Measurements from ENCODE around the gene TNS3. TPM values are rescaled to one million over a fixed set of nuclear protein-coding genes. Genes with fewer than 3 reads are reported as not detected.
A peak's percentile ranks its signal among the peaks of the same experiment; 100 is the strongest.

The TNS3 gene
- total RNA-seq, 1 donor from 2014 or later: 40.8 TPM

DNA sequence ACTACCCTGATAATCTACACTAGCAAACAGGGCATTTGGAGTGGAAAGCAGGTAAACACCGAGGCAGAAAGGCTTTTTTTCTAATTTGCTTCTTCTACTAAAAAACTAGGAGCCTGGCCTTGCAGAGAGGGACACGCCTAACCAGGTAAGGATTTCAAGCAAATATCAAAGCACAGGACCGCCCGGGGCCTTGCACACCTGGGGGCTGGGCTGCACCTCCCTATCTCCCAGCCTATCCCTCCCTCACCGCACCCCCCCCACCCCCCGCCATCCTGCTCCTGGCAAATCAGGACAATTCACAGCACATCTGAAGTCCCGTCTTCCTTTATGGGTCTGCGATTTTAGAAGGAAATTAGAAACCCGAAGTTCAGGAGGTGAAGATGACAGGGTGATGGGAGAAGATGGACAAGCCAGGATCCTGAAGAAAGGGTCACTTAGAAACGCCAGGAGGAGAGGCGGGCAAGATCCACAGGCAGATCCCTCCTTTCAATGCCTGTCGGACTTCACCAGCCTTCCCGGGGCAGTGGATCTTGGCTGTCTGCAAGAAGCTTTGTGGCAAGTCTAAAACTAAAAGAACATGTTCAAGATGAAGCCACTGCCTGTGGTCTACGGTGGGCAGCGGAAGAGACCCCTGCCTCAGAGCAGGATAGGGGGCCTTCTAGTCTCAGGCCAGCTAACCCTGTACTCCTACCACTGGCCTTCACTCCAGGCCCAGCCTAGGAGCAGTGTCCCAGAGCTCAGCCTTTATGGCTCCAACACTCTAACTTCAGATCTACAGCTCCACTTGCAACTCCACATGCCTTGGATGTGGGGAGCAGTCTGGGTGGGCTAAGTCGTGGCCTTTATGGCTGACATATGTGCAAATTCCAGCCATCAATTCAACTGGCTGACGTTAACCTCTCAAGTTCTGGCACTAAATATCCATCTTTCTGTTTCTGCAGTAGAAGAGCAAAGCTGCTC lies 43.9 kb downstream of the TNS3 start:
- no peak for DNase-seq (ENCODE audit: low read depth)
- TF ChIP-seq, protein P1, sequence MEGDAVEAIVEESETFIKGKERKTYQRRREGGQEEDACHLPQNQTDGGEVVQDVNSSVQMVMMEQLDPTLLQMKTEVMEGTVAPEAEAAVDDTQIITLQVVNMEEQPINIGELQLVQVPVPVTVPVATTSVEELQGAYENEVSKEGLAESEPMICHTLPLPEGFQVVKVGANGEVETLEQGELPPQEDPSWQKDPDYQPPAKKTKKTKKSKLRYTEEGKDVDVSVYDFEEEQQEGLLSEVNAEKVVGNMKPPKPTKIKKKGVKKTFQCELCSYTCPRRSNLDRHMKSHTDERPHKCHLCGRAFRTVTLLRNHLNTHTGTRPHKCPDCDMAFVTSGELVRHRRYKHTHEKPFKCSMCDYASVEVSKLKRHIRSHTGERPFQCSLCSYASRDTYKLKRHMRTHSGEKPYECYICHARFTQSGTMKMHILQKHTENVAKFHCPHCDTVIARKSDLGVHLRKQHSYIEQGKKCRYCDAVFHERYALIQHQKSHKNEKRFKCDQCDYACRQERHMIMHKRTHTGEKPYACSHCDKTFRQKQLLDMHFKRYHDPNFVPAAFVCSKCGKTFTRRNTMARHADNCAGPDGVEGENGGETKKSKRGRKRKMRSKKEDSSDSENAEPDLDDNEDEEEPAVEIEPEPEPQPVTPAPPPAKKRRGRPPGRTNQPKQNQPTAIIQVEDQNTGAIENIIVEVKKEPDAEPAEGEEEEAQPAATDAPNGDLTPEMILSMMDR (conservative IDR thresholded peaks at IDR 0.05; ENCODE audit: low read depth, low read length): no peak
- peak overlapping the region; percentile 54 for H3K4me3 ChIP-seq (ENCODE audit: low read depth, low read length)

DNA sequence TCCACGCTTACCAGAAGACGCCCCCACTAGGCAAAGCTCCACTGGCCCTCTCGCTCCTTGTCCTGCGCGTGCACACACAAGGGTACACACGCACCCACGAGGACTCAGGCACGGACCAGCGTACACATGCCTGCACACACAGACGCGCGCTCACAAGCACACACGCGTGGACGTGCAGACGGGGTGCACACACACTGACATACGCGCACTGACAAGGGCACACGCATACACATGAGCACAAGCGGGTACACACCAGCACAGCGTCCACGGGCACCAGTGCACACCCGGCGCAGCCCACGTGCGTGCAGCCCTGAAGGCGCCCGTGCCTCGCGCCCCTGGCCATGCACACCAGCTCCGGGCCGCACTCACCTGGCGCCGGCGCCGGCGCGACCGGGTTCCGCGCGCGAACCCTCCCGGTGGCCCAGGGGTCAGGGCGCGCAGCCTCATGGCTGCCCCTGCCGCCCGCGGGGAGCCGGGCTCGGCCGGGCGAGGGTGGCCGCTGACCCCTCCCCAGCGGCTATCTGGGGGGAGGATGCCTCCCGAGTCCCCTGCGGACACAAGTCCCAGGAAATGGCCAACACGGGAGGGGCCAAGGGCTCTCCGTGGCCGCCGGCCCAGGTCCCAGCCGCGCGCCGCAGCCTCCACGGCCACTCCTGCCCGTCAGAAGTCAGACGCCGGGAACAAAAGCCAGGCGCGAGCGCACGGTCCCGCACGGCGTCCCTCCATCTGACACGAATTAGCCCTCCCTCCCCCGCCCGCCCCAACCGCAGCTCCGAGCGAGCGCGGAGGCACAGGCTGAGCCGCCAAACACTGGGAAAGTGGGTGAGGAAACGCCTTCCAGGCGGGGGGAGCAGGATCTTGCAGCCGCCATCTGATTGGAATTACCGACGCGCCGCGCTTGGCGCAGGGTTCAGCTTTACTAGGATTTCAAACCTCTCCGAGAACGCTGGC lies 45.0 kb downstream of the TNS3 start:
- TF ChIP-seq, protein P1 (conservative IDR thresholded peaks at IDR 0.05; ENCODE audit: low read depth, low read length): no peak
- DNase-seq (ENCODE audit: low read depth): no peak
- H3K4me3 ChIP-seq (ENCODE audit: low read depth, low read length): peak overlapping the region; percentile 54

DNA sequence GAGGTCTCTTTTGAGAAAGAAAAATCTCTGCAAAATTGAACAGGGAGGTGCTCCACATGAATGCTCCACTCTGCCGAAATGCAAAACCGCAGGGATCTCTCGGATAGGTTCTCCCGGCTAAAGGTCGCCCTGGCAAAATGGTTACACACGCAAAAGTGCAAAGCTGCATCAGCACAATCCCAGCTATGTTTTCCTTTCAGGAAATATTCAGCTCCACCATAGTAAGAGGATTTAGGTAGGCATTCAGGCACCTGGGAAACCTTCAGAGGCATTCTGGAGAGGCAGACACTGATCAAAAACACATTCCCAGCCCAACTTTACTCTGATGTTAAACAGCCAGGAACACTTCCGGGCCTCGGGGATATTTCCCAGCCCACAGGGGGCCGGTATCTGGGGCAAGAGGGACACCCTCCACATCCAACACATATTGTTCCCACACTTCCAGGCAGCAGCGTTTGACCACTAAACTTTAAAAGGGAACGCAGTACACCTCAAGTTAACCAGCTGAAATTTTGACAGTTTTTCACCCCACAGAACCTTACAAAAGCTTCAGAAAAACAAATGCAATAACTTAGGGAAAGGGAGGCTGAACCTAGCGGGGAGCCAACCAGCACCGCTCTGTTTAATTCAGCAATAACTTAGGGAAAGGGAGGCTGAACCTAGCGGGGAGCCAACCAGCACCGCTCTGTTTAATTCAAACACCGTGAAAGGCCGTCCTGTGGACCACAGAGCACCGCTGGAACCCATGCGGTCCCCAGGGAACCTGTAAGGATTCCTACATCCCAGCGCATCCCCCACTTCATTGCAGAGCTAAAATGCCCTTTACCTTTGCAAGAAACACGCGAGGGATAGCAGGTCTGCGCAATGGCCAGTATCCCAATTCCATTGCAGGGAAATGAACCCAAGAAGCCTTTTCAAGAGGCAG lies 45.9 kb downstream of the TNS3 start:
- H3K4me3 ChIP-seq (ENCODE audit: low read depth, low read length): peak overlapping the region; percentile 54

DNA sequence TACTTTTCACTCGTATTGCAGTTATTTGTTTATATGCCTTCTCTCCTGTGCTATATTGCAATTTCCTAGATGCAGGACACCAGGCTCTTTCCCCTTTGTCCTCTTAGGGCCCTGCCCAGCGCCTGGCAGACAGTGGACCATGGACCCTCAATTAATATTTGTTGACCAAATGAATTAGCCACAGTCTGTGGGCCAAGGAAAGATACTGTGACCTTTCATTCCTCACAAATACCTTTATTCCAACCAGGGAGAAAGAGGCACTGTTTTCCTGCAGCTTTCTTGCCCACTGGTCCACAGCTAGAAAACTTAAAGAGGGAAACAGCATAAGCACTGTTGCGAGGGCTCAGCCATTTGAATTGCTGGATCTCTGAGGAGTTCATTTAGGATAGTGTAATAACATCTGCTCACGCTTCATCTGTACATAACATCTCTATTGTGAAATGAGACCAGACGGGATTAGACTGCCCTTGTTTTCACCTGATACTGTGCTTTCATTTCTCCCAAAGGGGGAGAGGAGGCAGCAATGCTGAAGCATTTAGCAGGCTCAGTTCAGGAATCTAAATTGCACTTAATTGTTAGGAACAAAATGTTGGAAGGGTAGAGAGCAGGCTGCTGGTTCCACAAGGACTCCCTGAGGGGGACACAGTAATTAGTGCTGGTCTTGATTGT lies 46.7 kb downstream of the TNS3 start:
- DNase-seq (ENCODE audit: low read depth): no peak
- peak overlapping the region; percentile 54 for H3K4me3 ChIP-seq (ENCODE audit: low read depth, low read length)
- TF ChIP-seq, protein P1 (conservative IDR thresholded peaks at IDR 0.05; ENCODE audit: low read depth, low read length): no peak

More for the DNA sequence above, 45.9 kb downstream of the TNS3 start:
- TF ChIP-seq, protein P1 (conservative IDR thresholded peaks at IDR 0.05; ENCODE audit: low read depth, low read length): no peak
- no peak for DNase-seq (ENCODE audit: low read depth)

DNA sequence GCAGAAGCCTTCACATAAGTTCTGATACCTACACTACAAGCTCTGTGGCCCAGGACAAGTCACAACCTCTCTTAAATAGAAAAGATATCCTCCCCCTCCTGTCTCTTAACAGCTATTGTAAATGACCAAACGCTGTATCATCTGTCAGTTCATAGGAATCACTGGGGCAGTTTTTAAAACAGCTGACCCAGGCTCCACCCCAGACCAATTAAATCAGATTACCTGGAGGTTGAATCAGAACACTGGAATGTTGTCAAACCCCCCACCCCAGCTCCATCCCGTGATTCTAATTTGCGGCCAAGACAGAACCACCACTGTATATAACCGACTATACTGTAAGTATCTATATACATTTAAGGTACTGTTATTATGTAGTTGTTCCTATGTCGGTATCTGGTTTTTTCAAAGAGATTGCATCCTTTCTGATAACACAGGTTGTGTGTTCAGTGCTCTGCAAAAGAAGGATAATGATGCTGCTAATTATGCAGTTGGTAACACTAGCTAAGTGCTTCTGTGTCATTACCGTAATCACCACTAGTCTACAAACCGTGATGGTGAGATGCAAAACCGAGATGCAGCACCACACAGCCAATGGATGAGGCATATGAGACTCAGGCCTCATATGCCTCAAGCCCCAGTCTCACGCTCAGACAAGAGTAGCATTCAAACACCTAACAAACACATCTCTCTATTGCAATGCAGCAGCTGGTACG lies 47.4 kb downstream of the TNS3 start:
- H3K4me3 ChIP-seq (ENCODE audit: low read depth, low read length): no peak overlapping the region
- TF ChIP-seq, protein P1 (conservative IDR thresholded peaks at IDR 0.05; ENCODE audit: low read depth, low read length): peak; percentile 50
- DNase-seq (ENCODE audit: low read depth): no peak
